IMR-90 (cell line): Measurements from ENCODE around the gene PLSCR3. TPM values are rescaled to one million over a fixed set of nuclear protein-coding genes. Genes with fewer than 3 reads are reported as not detected.

Experiments
- ATAC-seq: fragments of 200-7000 bp; cut with Tn5 transposase; 2 replicates; pipeline ENCODE4 v1.9.1; 2020; ENCODE audit warnings: low read depth, mild to moderate bottlenecking, moderate library complexity
- BruUV-seq: library from RNA; stranded (reverse); fragments of 400-500 nt; replicated peaks from 2 replicates; lab custom pipeline; 2021; lab: Mats Ljungman, UMichigan
- CTCF ChIA-PET: fragments of 300-600 bp; formaldehyde crosslinking; extraction: SDS; loops from one replicate; lab custom pipeline; 2021; ENCODE audit warnings: antibody characterized with exemption; lab: Yijun Ruan, JAX
- POLR2A ChIA-PET: fragments of 300-600 bp; sonication (Branson Sonifier 250); formaldehyde crosslinking; loops from one replicate; lab custom pipeline; 2022; ENCODE audit warnings: antibody characterized with exemption; ENCODE audit not compliant: unreplicated experiment; lab: Charles Lee
- DNase-seq: peaks from one replicate; pipeline ENCODE4 v3.0.0; 2013
- H2AFZ ChIP-seq: replicated peaks from 2 replicates; pipeline ENCODE3; 2013; ENCODE audit warnings: low read length, mild to moderate bottlenecking; ENCODE audit not compliant: poor library complexity
- H2AK5ac ChIP-seq: 2 replicates; pipeline ENCODE4 v1.6.1; 2013; ENCODE audit warnings: low read depth, low read length, inconsistent platforms
- H2AK9ac ChIP-seq: replicated peaks from 2 replicates; pipeline ENCODE3; 2013; ENCODE audit warnings: mild to moderate bottlenecking, low read depth, low read length, moderate library complexity; ENCODE audit not compliant: poor library complexity
- H2BK120ac ChIP-seq: 2 replicates; pipeline ENCODE4 v1.6.1; 2013; ENCODE audit warnings: low read depth, low read length, inconsistent platforms
- H2BK15ac ChIP-seq: 3 replicates; pipeline ENCODE4 v1.6.1; 2013; ENCODE audit warnings: low read depth, low read length, inconsistent platforms
- H2BK20ac ChIP-seq: 2 replicates; pipeline ENCODE4 v1.6.1; 2013; ENCODE audit warnings: low read depth, mild to moderate bottlenecking, inconsistent platforms, low read length, moderate library complexity
- H2BK5ac ChIP-seq: 2 replicates; pipeline ENCODE4 v1.6.1; 2013; ENCODE audit warnings: mild to moderate bottlenecking, low read depth, low read length, inconsistent platforms; ENCODE audit not compliant: poor library complexity, severe bottlenecking
- H3K14ac ChIP-seq: replicated peaks from 2 replicates; pipeline ENCODE4 v1.6.1; 2013; ENCODE audit warnings: low read depth, low read length, inconsistent platforms
- H3K18ac ChIP-seq: 2 replicates; pipeline ENCODE4 v1.6.1; 2013; ENCODE audit warnings: low read depth, low read length, control low read depth
- H3K23ac ChIP-seq: 2 replicates; pipeline ENCODE4 v1.6.1; 2013; ENCODE audit warnings: low read depth, low read length, inconsistent platforms
- H3K27ac ChIP-seq: 2 replicates; pipeline ENCODE4 v1.5.1; 2013; ENCODE audit warnings: mild to moderate bottlenecking, control low read depth, low read length; ENCODE audit not compliant: insufficient read depth
- H3K27me3 ChIP-seq: 2 replicates; pipeline ENCODE4 v1.6.1; 2013; ENCODE audit warnings: low read length; ENCODE audit not compliant: control insufficient read depth, insufficient read depth
- H3K36me3 ChIP-seq: 2 replicates; pipeline ENCODE4 v1.6.1; 2013; ENCODE audit warnings: low read length, mixed read lengths; ENCODE audit not compliant: control insufficient read depth, insufficient read depth
- H3K4ac ChIP-seq: 2 replicates; pipeline ENCODE4 v1.6.1; 2013; ENCODE audit warnings: low read depth, low read length, inconsistent platforms
- H3K4me1 ChIP-seq: 2 replicates; pipeline ENCODE4 v1.6.1; 2013; ENCODE audit warnings: low read length, mixed read lengths; ENCODE audit not compliant: control insufficient read depth, insufficient read depth
- H3K4me2 ChIP-seq: 2 replicates; pipeline ENCODE4 v1.6.1; 2013; ENCODE audit warnings: low read depth, mild to moderate bottlenecking, control low read depth, low read length, moderate library complexity
- H3K4me3 ChIP-seq: 2 replicates; pipeline ENCODE4 v1.5.1; 2013; ENCODE audit warnings: low read depth, mild to moderate bottlenecking, control low read depth, low read length, moderate library complexity; ENCODE audit not compliant: insufficient read depth
- H3K56ac ChIP-seq: 2 replicates; pipeline ENCODE4 v1.6.1; 2013; ENCODE audit warnings: low read length, inconsistent platforms; ENCODE audit not compliant: insufficient read depth; ENCODE audit errors: extremely low read depth
- H3K79me1 ChIP-seq, 2 experiments: 2 replicates each; pipeline ENCODE4 v1.6.1; 2013; ENCODE audit warnings: low read length in 2 of 2, inconsistent platforms in 1 of 2, low read depth in 1 of 2
- H3K9ac ChIP-seq: 2 replicates; pipeline ENCODE4 v1.6.1; 2013; ENCODE audit warnings: low read depth, low read length, control low read depth
- H3K9me1 ChIP-seq: 2 replicates; pipeline ENCODE4 v1.6.1; 2013; ENCODE audit warnings: low read length, inconsistent platforms; ENCODE audit not compliant: insufficient read depth
- H3K9me3 ChIP-seq: 2 replicates; pipeline ENCODE4 v1.6.1; 2013; ENCODE audit warnings: low read length; ENCODE audit not compliant: control insufficient read depth, insufficient read depth
- H4K20me1 ChIP-seq: 2 replicates; pipeline ENCODE4 v1.6.1; 2013; ENCODE audit warnings: low read length, inconsistent platforms; ENCODE audit not compliant: insufficient read depth
- H4K5ac ChIP-seq: 2 replicates; pipeline ENCODE4 v1.6.1; 2013; ENCODE audit warnings: mild to moderate bottlenecking, low read depth, low read length, control low read depth
- H4K8ac ChIP-seq, 2 experiments: 2 replicates each; pipeline ENCODE4 v1.6.1; 2013; ENCODE audit warnings: low read depth in 2 of 2, low read length in 2 of 2, control low read depth in 1 of 2, inconsistent platforms in 1 of 2
- H4K91ac ChIP-seq: 2 replicates; pipeline ENCODE4 v1.6.1; 2013; ENCODE audit warnings: low read depth, low read length, inconsistent platforms; ENCODE audit not compliant: insufficient read depth
- BHLHE40 ChIP-seq: fragments of 150-350 bp; IDR thresholded peaks from 2 replicates; pipeline ENCODE4 v1.6.1; 2016; ENCODE audit warnings: mild to moderate bottlenecking, low read depth, low read length
- CEBPB ChIP-seq: IDR thresholded peaks from 2 replicates; pipeline ENCODE4 v1.6.1; 2012; ENCODE audit warnings: low read depth, low read length, improper control_type of control experiment
- CHD1 ChIP-seq: IDR thresholded peaks from 2 replicates; pipeline ENCODE4 v1.6.1; 2012; ENCODE audit warnings: low read depth, low read length, improper control_type of control experiment
- CTCF ChIP-seq: conservative IDR thresholded peaks from 2 replicates; pipeline ENCODE4 v1.5.1; 2012; ENCODE audit warnings: mild to moderate bottlenecking, low read depth, low read length, improper control_type of control experiment
- FOS ChIP-seq: fragments of 150-350 bp; IDR thresholded peaks from 2 replicates; pipeline ENCODE4 v1.6.1; 2016; ENCODE audit warnings: low read depth, low read length
- MAFK ChIP-seq: IDR thresholded peaks from 2 replicates; pipeline ENCODE4 v1.6.1; 2012; ENCODE audit warnings: low read depth, low read length, improper control_type of control experiment
- MAZ ChIP-seq: IDR thresholded peaks from 2 replicates; pipeline ENCODE4 v1.6.1; 2012; ENCODE audit warnings: low read depth, mild to moderate bottlenecking, low read length, improper control_type of control experiment, moderate library complexity, borderline replicate concordance
- MXI1 ChIP-seq: IDR thresholded peaks from 2 replicates; pipeline ENCODE4 v1.6.1; 2012; ENCODE audit warnings: low read depth, mild to moderate bottlenecking, low read length, moderate library complexity, borderline replicate concordance
- NFE2L2 ChIP-seq: fragments of 150-350 bp; IDR thresholded peaks from 2 replicates; pipeline ENCODE4 v1.6.1; 2016; ENCODE audit warnings: low read depth, mild to moderate bottlenecking, low read length
- POLR2A ChIP-seq: IDR thresholded peaks from 2 replicates; pipeline ENCODE4 v1.6.1; 2012; ENCODE audit warnings: mild to moderate bottlenecking, low read depth, low read length
- RAD21 ChIP-seq: IDR thresholded peaks from 2 replicates; pipeline ENCODE4 v1.6.1; 2012; ENCODE audit warnings: low read length, improper control_type of control experiment
- RCOR1 ChIP-seq: IDR thresholded peaks from 2 replicates; pipeline ENCODE4 v1.6.1; 2012; ENCODE audit warnings: mild to moderate bottlenecking, low read length, improper control_type of control experiment; ENCODE audit not compliant: insufficient replicate concordance
- RFX5 ChIP-seq: IDR thresholded peaks from 2 replicates; pipeline ENCODE4 v1.8.0; 2012; ENCODE audit warnings: low read depth, mild to moderate bottlenecking, low read length, moderate library complexity
- SMC3 ChIP-seq: fragments of 150-350 bp; IDR thresholded peaks from 2 replicates; pipeline ENCODE4 v1.6.1; 2016; ENCODE audit warnings: low read depth, mild to moderate bottlenecking, antibody characterized with exemption, low read length, moderate library complexity
- WGBS, 2 experiments: methylation state at CpG; one replicate each; pipeline versions ENCODE4 v1.1.5 to v1.1.7; 2013; ENCODE audit warnings: missing lambda C conversion rate in 2 of 2; ENCODE audit not compliant: insufficient read length in 1 of 2; ENCODE audit errors: extremely low coverage in 2 of 2; 5-methylcytosine and 5-hydroxymethylcytosine counted together
- dilution Hi-C: fragments of 300-500 bp; cut with HindIII; formaldehyde crosslinking; loops from one replicate; pipeline ENCODE4 v1.14.3; 2018; ENCODE audit warnings: low sequenced_read_pairs; ENCODE audit not compliant: unreplicated experiment
- in situ Hi-C: fragments of 300-500 bp; cut with MboI; formaldehyde crosslinking; loops from 3 replicates; pipeline ENCODE4 v1.14.3; 2019; ENCODE audit warnings: low sequenced_read_pairs, inconsistent platforms, mixed read lengths
- intact Hi-C: fragments of 100-400 bp; cut with micrococcal nuclease; formaldehyde crosslinking; loops from 2 replicates; pipeline ENCODE4 v1.10.0; 2022
- polyA plus RNA-seq, 3 experiments: library from polyadenylated mRNA; depleted of rRNA; stranded (reverse); fragments of >200 nt; gene quantifications; 2 replicates each; pipeline ENCODE4 v1.2.3, GENCODE V29; 2012; ENCODE audit warnings: low replicate concordance in 1 of 3
- total RNA-seq: library from RNA; depleted of rRNA; stranded (reverse); fragments of >200 nt; gene quantifications from 2 replicates; pipeline ENCODE4 v1.2.3, GENCODE V29; 2012
- TF ChIP-seq, protein P1 (sequence below): fragments of 150-350 bp; IDR thresholded peaks from 2 replicates; pipeline ENCODE4 v1.6.1; 2016; ENCODE audit warnings: low read depth, mild to moderate bottlenecking, low read length, moderate library complexity, borderline replicate concordance
- TF ChIP-seq, protein P2 (sequence below): fragments of 150-350 bp; IDR thresholded peaks from 2 replicates; pipeline ENCODE4 v1.6.1; 2017; ENCODE audit warnings: mild to moderate bottlenecking, antibody characterized with exemption, low read length, low read depth

The PLSCR3 gene
- total and polyA plus RNA-seq, 2 of the 4 experiments (the other 2 are of a cell fraction): 6.1 to 116 TPM

GRCh38 chr17:7367083-7367482, 27.2 kb downstream of the PLSCR3 start:
- dilution Hi-C loops: no loop called here
- in situ Hi-C loops: no loop called here
- Histone ChIP-seq H3K4me2 (no peak overlapping the region), H3K9me1 (no peaks in the 10 kb centered on the region), H2AK9ac (no peak overlapping the region), H4K20me1 (no peaks in the 10 kb centered on the region), H3K79me1 (no peaks in the 10 kb centered on the region), H2BK15ac (no peak overlapping the region), H4K91ac (no peak overlapping the region), H4K8ac (no peak overlapping the region), H3K56ac (no peak overlapping the region), H3K23ac (no peak overlapping the region), H3K4me1 (no peaks in the 10 kb centered on the region), H3K4me3 (no peak overlapping the region), H3K18ac (no peak overlapping the region), H2AK5ac (no peak overlapping the region), H2BK120ac (no peak overlapping the region), H3K14ac (no peak overlapping the region), H3K27ac (no peak overlapping the region), H2BK5ac (no peak overlapping the region), H2AFZ (no peak overlapping the region), H2BK20ac (no peak overlapping the region), H4K5ac (no peak overlapping the region), H3K9ac (no peak overlapping the region), H3K9me3 (no peaks in the 10 kb centered on the region), H3K36me3 (no peaks in the 10 kb centered on the region), H3K4ac (no peak overlapping the region), H3K27me3 (peaks cover 22% of the 10 kb centered on the region)
- TF ChIP-seq MXI1: no peak
- no peak for TF ChIP-seq POLR2A
- no peak for TF ChIP-seq BHLHE40
- TF ChIP-seq, protein P1, sequence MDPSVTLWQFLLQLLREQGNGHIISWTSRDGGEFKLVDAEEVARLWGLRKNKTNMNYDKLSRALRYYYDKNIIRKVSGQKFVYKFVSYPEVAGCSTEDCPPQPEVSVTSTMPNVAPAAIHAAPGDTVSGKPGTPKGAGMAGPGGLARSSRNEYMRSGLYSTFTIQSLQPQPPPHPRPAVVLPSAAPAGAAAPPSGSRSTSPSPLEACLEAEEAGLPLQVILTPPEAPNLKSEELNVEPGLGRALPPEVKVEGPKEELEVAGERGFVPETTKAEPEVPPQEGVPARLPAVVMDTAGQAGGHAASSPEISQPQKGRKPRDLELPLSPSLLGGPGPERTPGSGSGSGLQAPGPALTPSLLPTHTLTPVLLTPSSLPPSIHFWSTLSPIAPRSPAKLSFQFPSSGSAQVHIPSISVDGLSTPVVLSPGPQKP: no peak
- no peak for TF ChIP-seq FOS
- TF ChIP-seq RCOR1: no peak
- TF ChIP-seq MAZ: no peak
- TF ChIP-seq RFX5: no peak
- TF ChIP-seq MAFK: no peak
- TF ChIP-seq SMC3: no peak
- no peak for TF ChIP-seq NFE2L2
- TF ChIP-seq RAD21: no peak
- TF ChIP-seq CTCF: no peak
- TF ChIP-seq, protein P2, sequence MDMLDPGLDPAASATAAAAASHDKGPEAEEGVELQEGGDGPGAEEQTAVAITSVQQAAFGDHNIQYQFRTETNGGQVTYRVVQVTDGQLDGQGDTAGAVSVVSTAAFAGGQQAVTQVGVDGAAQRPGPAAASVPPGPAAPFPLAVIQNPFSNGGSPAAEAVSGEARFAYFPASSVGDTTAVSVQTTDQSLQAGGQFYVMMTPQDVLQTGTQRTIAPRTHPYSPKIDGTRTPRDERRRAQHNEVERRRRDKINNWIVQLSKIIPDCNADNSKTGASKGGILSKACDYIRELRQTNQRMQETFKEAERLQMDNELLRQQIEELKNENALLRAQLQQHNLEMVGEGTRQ: no peak
- no peak for TF ChIP-seq CEBPB
- no peak for TF ChIP-seq CHD1
- no peak for ATAC-seq
- DNase-seq: no peak
- no CpG with 5 or more reads among the region's 8 CpGs for WGBS, 2 experiments
- ChIA-PET CTCF (no interaction called here), POLR2A (interaction anchor here (0.6 kb wide), 1 partner anchor 19 kb away, joined by 3 read pairs; no protein-coding TSS in a partner anchor)
- intact Hi-C loops: no loop called here
- no TSS peak for BruUV-seq
